Measurements from ENCODE around the gene DYNLRB1. TPM values are rescaled to one million over a fixed set of nuclear protein-coding genes. Genes with fewer than 3 reads are reported as not detected.

The DYNLRB1 gene
- total and polyA plus RNA-seq, 12 donors, result 132 to 408 (median 152) TPM

DNA sequence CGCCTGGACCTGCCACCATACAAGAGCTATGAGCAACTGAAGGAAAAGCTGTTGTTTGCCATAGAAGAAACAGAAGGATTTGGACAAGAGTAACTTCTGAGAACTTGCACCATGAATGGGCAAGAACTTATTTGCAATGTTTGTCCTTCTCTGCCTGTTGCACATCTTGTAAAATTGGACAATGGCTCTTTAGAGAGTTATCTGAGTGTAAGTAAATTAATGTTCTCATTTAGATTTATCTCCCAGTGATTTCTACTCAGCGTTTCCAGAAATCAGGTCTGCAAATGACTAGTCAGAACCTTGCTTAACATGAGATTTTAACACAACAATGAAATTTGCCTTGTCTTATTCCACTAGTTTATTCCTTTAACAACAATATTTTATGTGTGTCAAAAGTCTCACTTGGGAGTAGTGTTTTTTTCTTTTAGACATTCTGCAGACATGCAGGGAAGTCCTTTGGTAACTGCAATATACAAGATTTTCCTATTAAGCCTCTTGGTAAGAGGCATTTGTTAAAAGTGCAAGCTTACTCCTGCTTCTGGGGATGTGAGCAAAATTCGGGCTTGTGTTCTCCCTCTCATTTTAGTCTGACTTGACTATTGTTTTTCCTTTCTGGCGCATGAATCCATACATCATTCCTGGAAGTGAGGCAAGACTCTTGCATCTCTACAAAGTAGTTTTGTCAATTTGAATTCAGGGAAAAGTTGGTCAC is 8.4 kb upstream of the DYNLRB1 start:
- Histone ChIP-seq H3K4me1 (peaks cover 0 to 5% (median 0%) of the 10 kb centered on the region in 9 donors), H3K9me3 (no peaks in the 10 kb centered on the region), H3K4me3 (no peak overlapping the region), H3K36me3 (peaks cover 0 to 98% (median 17%) of the 10 kb centered on the region in 9 donors), H3K27me3 (no peaks in the 10 kb centered on the region), H3K27ac (no peak overlapping the region)
- 91 to 92% methylated on average over 4 of the region's 4 CpGs for WGBS, 2 donors
- DNase-seq (no peak), ATAC-seq (no peak)
- TF ChIP-seq, protein P1, sequence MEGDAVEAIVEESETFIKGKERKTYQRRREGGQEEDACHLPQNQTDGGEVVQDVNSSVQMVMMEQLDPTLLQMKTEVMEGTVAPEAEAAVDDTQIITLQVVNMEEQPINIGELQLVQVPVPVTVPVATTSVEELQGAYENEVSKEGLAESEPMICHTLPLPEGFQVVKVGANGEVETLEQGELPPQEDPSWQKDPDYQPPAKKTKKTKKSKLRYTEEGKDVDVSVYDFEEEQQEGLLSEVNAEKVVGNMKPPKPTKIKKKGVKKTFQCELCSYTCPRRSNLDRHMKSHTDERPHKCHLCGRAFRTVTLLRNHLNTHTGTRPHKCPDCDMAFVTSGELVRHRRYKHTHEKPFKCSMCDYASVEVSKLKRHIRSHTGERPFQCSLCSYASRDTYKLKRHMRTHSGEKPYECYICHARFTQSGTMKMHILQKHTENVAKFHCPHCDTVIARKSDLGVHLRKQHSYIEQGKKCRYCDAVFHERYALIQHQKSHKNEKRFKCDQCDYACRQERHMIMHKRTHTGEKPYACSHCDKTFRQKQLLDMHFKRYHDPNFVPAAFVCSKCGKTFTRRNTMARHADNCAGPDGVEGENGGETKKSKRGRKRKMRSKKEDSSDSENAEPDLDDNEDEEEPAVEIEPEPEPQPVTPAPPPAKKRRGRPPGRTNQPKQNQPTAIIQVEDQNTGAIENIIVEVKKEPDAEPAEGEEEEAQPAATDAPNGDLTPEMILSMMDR (IDR thresholded peaks at IDR 0.05), result no peak
- intact Hi-C loops (cut with DNase I), result no loop called here

DNA sequence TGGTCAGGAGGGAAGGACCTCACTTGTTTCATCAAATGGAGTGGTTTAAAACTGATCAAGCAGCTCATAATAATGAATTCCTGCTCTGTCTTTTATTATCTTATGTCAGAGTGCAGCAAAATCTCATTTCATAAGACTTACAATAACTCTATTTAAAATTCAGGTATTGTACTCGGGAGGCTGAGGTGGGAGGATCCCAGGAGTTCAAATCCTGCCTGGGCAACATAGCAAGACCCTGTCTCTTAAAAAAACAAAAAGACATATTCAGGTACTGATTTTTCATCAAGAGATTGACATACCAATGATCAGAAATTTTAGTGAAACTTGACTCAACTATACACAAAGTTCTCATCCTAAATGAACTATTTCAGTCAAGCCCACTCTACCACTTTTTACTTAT is 5.6 kb upstream of the DYNLRB1 start:
- Histone ChIP-seq H3K4me3 (no peak overlapping the region), H3K27me3 (no peaks in the 10 kb centered on the region), H3K4me1 (peaks cover 0 to 25% (median 8%) of the 10 kb centered on the region in 9 donors), H3K36me3 (peaks cover 0 to 78% (median 15%) of the 10 kb centered on the region in 9 donors), H3K27ac (no peak overlapping the region), H3K9me3 (no peaks in the 10 kb centered on the region)
- WGBS, 2 donors, result 87 to 88% methylated on average over 1 of the region's 1 CpG
- DNase-seq (no peak), ATAC-seq (no peak)
- intact Hi-C loops (cut with DNase I), result loop anchor here in 3 of 10 donors (5.0 to 10.0 kb wide), 3 partner anchors 33 to 857 kb away; no protein-coding TSS in a partner anchor
- TF ChIP-seq, protein P1 (IDR thresholded peaks at IDR 0.05), result no peak

DNA sequence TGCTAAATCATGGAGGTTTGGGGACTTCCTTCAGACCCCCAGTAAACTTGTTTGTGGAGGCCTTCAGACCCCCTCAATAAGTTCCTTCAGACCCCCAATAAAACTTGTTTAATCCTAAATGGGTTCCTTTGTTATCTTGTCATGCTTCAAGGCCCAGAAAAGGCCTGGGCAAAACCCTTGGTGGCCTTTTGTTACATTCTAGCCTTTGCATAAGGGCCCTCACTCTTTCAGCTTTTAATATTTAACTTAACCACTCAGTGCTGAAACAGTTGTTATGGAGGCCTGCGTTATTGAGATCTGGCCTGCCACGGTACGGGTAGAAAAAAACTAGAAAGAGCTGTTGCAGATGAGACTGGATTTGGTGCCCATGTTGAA is 4.3 kb upstream of the DYNLRB1 start:
- TF ChIP-seq, protein P1 (IDR thresholded peaks at IDR 0.05), result no peak
- peaks cover 0 to 65% (median 11%) of the 10 kb centered on the region in 9 donors for H3K36me3 ChIP-seq
- no peak overlapping the region for H3K27ac ChIP-seq
- DNase-seq (no peak), ATAC-seq (no peak)
- H3K9me3 ChIP-seq, result no peaks in the 10 kb centered on the region
- H3K27me3 ChIP-seq, result no peaks in the 10 kb centered on the region
- intact Hi-C loops (cut with DNase I), result loop anchor here in 3 of 10 donors (5.0 to 10.0 kb wide), 3 partner anchors 35 to 855 kb away; no protein-coding TSS in a partner anchor
- WGBS, 2 donors, result 91 to 93% methylated on average over 3 of the region's 3 CpGs
- H3K4me3 ChIP-seq, result no peak overlapping the region
- H3K4me1 ChIP-seq, result peaks cover 0 to 31% (median 11%) of the 10 kb centered on the region in 9 donors

DNA sequence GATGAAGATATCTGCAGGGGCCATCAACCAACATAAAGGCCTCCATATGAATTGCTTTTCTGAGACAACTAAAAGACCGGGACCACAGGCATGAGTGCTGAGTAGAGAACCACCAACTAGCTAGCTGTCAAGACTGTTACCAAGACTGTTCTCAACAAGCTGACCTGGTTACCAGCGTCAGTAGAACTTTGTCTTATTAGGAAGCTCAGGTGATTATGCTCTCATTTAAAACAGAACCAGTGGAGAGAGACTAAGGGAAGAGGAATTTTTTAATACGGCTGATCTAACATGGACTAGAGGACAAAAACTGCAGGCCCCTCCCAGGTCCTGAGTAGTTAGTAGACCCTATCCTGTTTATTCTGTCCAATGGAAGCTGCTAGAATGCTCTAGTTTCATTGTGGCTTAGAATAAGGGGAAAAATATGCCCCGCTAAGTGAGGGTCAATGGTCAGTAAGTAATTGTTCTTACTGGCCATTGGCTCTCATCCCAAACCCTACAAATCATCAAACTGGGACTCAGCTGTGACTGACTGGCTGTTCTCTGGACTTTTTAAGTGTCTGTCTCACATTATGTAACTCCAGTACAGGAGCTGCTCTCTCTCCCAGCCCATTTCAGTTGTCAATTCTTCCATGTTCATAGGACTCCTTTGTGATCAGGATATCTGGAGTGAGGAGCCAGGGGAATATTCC is 3.8 kb upstream of the DYNLRB1 start:
- H3K4me1 ChIP-seq, result peaks cover 0 to 37% (median 15%) of the 10 kb centered on the region in 9 donors
- ATAC-seq (no peak), DNase-seq (no peak)
- 93 to 94% methylated on average over 4 of the region's 4 CpGs for WGBS, 2 donors
- H3K4me3 ChIP-seq, result no peak overlapping the region
- no peaks in the 10 kb centered on the region for H3K27me3 ChIP-seq
- TF ChIP-seq, protein P1 (IDR thresholded peaks at IDR 0.05), result no peak
- no peak overlapping the region for H3K27ac ChIP-seq
- intact Hi-C loops (cut with DNase I), result loop anchor here in 3 of 10 donors (5.0 to 10.0 kb wide), 3 partner anchors 35 to 855 kb away; no protein-coding TSS in a partner anchor
- H3K36me3 ChIP-seq, result peaks cover 0 to 59% (median 11%) of the 10 kb centered on the region in 9 donors
- no peaks in the 10 kb centered on the region for H3K9me3 ChIP-seq

Data from heart right ventricle (tissue), 16 donors.